Loucy (cell line): ENCODE results near the gene KCNK3.

ENCODE experiments used
- H2AFZ ChIP-seq: fragments of 200-600 bp; sonication (generic); 2 replicates; pipeline ENCODE4 v1.6.0; 2016; ENCODE audit warnings: antibody characterized with exemption, mild to moderate bottlenecking, low read length, moderate library complexity
- H3F3A ChIP-seq: fragments of 200-600 bp; 2 replicates; pipeline ENCODE4 v1.6.0; 2016; ENCODE audit warnings: antibody characterized with exemption, low read depth, mild to moderate bottlenecking
- H3K27me3 ChIP-seq: fragments of 200-600 bp; sonication (generic); 2 replicates; pipeline ENCODE4 v1.6.1; 2014; ENCODE audit warnings: low read length, mild to moderate bottlenecking; ENCODE audit not compliant: insufficient read depth, poor library complexity, severe bottlenecking
- H3K36me3 ChIP-seq: fragments of 200-600 bp; sonication (generic); 2 replicates; pipeline ENCODE4 v1.6.1; 2016; ENCODE audit warnings: low read length; ENCODE audit not compliant: insufficient read depth
- H3K4me1 ChIP-seq: fragments of 200-600 bp; sonication (generic); 2 replicates; pipeline ENCODE4 v1.5.1; 2014; ENCODE audit warnings: low read length, mild to moderate bottlenecking; ENCODE audit not compliant: insufficient read depth, poor library complexity, severe bottlenecking
- H3K4me2 ChIP-seq: fragments of 200-600 bp; sonication (generic); 2 replicates; pipeline ENCODE4 v1.6.0; 2014; ENCODE audit warnings: antibody characterized with exemption, low read length, low read depth, mild to moderate bottlenecking; ENCODE audit not compliant: poor library complexity, severe bottlenecking
- H3K4me3 ChIP-seq: fragments of 200-600 bp; sonication (generic); 2 replicates; pipeline ENCODE4 v1.5.1; 2014; ENCODE audit warnings: low read length, mild to moderate bottlenecking, mixed read lengths; ENCODE audit not compliant: poor library complexity, severe bottlenecking
- H3K79me2 ChIP-seq: fragments of 200-600 bp; sonication (generic); 2 replicates; pipeline ENCODE4 v1.6.1; 2014; ENCODE audit warnings: low read length; ENCODE audit not compliant: insufficient read depth
- H3K9ac ChIP-seq: fragments of 200-600 bp; sonication (generic); 2 replicates; pipeline ENCODE4 v1.6.0; 2014; ENCODE audit warnings: mild to moderate bottlenecking, low read depth, low read length, moderate library complexity; ENCODE audit not compliant: poor library complexity, severe bottlenecking
- H3K9me2 ChIP-seq: fragments of 200-600 bp; sonication (generic); replicated peaks from 2 replicates; pipeline ENCODE4 v1.6.1; 2016; ENCODE audit warnings: low read depth, low read length, mixed read lengths
- H3K9me3 ChIP-seq: fragments of 200-600 bp; sonication (generic); 2 replicates; pipeline ENCODE4 v1.6.1; 2014; ENCODE audit warnings: mild to moderate bottlenecking, antibody characterized with exemption, low read length, low read depth; ENCODE audit not compliant: insufficient read depth
- H4K20me1 ChIP-seq: fragments of 200-600 bp; sonication (generic); 2 replicates; pipeline ENCODE4 v1.6.0; 2014; ENCODE audit warnings: antibody characterized with exemption, low read length, mild to moderate bottlenecking; ENCODE audit not compliant: insufficient read depth, poor library complexity, severe bottlenecking
- EZH2phosphoT487 ChIP-seq: fragments of 200-600 bp; IDR thresholded peaks from 2 replicates; pipeline ENCODE4 v1.6.1; 2018; ENCODE audit warnings: antibody characterized with exemption, mild to moderate bottlenecking, moderate library complexity, borderline replicate concordance
- TF ChIP-seq, protein P1 (sequence below): fragments of 200-600 bp; sonication (generic); conservative IDR thresholded peaks from 2 replicates; pipeline ENCODE4 v1.5.1; 2014; ENCODE audit warnings: mild to moderate bottlenecking, antibody characterized with exemption, low read length

Gene KCNK3

DNA sequence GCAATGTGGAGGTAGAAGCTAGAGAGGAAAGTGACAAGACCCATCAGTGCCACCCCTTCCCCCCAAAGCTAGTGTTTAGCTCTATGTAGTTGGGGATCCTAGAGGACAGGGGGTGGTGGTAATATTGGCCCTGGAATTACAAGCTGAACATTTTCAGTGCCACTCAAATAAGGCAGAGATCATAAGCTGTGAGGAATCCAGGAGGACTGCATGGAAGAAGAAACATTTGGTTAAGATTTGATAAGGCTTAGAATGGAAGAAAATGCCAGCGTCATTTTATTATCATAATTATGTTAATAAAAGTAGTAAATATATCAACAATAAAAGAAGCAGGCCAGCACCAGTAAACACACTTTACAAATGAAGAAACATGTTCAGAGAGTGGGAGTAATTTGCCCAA lies 33.7 kb downstream of the KCNK3 start:
- TF ChIP-seq EZH2phosphoT487, result no peak
- TF ChIP-seq, protein P1, sequence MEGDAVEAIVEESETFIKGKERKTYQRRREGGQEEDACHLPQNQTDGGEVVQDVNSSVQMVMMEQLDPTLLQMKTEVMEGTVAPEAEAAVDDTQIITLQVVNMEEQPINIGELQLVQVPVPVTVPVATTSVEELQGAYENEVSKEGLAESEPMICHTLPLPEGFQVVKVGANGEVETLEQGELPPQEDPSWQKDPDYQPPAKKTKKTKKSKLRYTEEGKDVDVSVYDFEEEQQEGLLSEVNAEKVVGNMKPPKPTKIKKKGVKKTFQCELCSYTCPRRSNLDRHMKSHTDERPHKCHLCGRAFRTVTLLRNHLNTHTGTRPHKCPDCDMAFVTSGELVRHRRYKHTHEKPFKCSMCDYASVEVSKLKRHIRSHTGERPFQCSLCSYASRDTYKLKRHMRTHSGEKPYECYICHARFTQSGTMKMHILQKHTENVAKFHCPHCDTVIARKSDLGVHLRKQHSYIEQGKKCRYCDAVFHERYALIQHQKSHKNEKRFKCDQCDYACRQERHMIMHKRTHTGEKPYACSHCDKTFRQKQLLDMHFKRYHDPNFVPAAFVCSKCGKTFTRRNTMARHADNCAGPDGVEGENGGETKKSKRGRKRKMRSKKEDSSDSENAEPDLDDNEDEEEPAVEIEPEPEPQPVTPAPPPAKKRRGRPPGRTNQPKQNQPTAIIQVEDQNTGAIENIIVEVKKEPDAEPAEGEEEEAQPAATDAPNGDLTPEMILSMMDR, result no peak
- no peaks in the 10 kb centered on the region for H3K27me3 ChIP-seq
- H3K36me3 ChIP-seq, result no peaks in the 10 kb centered on the region
- no peak overlapping the region for H2AFZ ChIP-seq
- no peaks in the 10 kb centered on the region for H3F3A ChIP-seq
- H3K9ac ChIP-seq, result no peak overlapping the region
- no peaks in the 10 kb centered on the region for H4K20me1 ChIP-seq
- no peaks in the 10 kb centered on the region for H3K9me2 ChIP-seq
- H3K4me1 ChIP-seq, result peaks cover 7% of the 10 kb centered on the region
- H3K9me3 ChIP-seq, result no peaks in the 10 kb centered on the region
- no peaks in the 10 kb centered on the region for H3K79me2 ChIP-seq
- H3K4me3 ChIP-seq, result no peak overlapping the region
- no peak overlapping the region for H3K4me2 ChIP-seq

- Histone ChIP-seq H3K9me2 (no peaks in the 10 kb centered on the region), H3F3A (no peaks in the 10 kb centered on the region), H4K20me1 (no peaks in the 10 kb centered on the region), H3K9ac (no peak overlapping the region), H2AFZ (no peak overlapping the region), H3K27me3 (no peaks in the 10 kb centered on the region), H3K4me2 (no peak overlapping the region), H3K79me2 (no peaks in the 10 kb centered on the region), H3K9me3 (no peaks in the 10 kb centered on the region), H3K4me1 (no peaks in the 10 kb centered on the region), H3K4me3 (no peak overlapping the region), H3K36me3 (no peaks in the 10 kb centered on the region)
- TF ChIP-seq, protein P1, result no peak
- TF ChIP-seq EZH2phosphoT487, result no peak
Measured at GRCh38 chr2:26727641-26728561, 35.4 kb downstream of the KCNK3 start.

- Histone ChIP-seq H3K36me3 (no peaks in the 10 kb centered on the region), H3K9me3 (no peaks in the 10 kb centered on the region), H3K9ac (no peak overlapping the region), H3K27me3 (no peaks in the 10 kb centered on the region), H3K4me2 (no peak overlapping the region), H3K9me2 (no peaks in the 10 kb centered on the region), H3K79me2 (no peaks in the 10 kb centered on the region), H3F3A (no peaks in the 10 kb centered on the region), H2AFZ (no peak overlapping the region), H3K4me3 (no peak overlapping the region), H3K4me1 (no peaks in the 10 kb centered on the region), H4K20me1 (no peaks in the 10 kb centered on the region)
- TF ChIP-seq, protein P1, result no peak
- TF ChIP-seq EZH2phosphoT487, result no peak
Measured at GRCh38 chr2:26729311-26729710, 36.8 kb downstream of the KCNK3 start.
